NCI-H146 (cell line): ENCODE results near the gene HSD11B1L.

Experiments used
- DNase-seq: peaks from one replicate; lab custom pipeline; 2025; lab: John Stamatoyannopoulos, UW

The HSD11B1L gene

GRCh38 chr19:5667751-5668271, 13.0 kb upstream of the HSD11B1L start:
- DNase-seq, result no peak

GRCh38 chr19:5669212-5669611, 11.6 kb upstream of the HSD11B1L start:
- no peak for DNase-seq

GRCh38 chr19:5671600-5671999, 9.2 kb upstream of the HSD11B1L start:
- DNase-seq, result no peak

- DNase-seq, result no peak
Observed at GRCh38 chr19:5672708-5673459, 7.9 kb upstream of the HSD11B1L start.

GRCh38 chr19:5673752-5674151, 7.1 kb upstream of the HSD11B1L start:
- DNase-seq, result no peak

- DNase-seq, result no peak
Observed at GRCh38 chr19:5674714-5675113, 6.1 kb upstream of the HSD11B1L start.

GRCh38 chr19:5676105-5676771, 4.6 kb upstream of the HSD11B1L start:
- no peak for DNase-seq

GRCh38 chr19:5676772-5677105, 4.1 kb upstream of the HSD11B1L start:
- peak; percentile 14 for DNase-seq

GRCh38 chr19:5677136-5677535, 3.7 kb upstream of the HSD11B1L start:
- DNase-seq, result no peak

GRCh38 chr19:5677580-5677979, 3.2 kb upstream of the HSD11B1L start:
- DNase-seq, result no peak

GRCh38 chr19:5678071-5678718, 2.6 kb upstream of the HSD11B1L start:
- no peak for DNase-seq

- DNase-seq, result peak; percentile 30
Observed at GRCh38 chr19:5679289-5680083, 1.3 kb upstream of the HSD11B1L start.

GRCh38 chr19:5680084-5680436, 767 bp upstream of the HSD11B1L start:
- no peak for DNase-seq

- DNase-seq, result no peak
Observed at GRCh38 chr19:5681391-5682106, 722 bp downstream of the HSD11B1L start.

- no peak for DNase-seq
Observed at GRCh38 chr19:5682107-5682482, 1.3 kb downstream of the HSD11B1L start.

- no peak for DNase-seq
Observed at GRCh38 chr19:5683177-5683886, 2.5 kb downstream of the HSD11B1L start.

- no peak for DNase-seq
Observed at GRCh38 chr19:5684694-5685430, 4.0 kb downstream of the HSD11B1L start.

- DNase-seq, result no peak
Observed at GRCh38 chr19:5686326-5686646, 5.5 kb downstream of the HSD11B1L start.

- peak; percentile 92 for DNase-seq
Observed at GRCh38 chr19:5686647-5687359, 6.0 kb downstream of the HSD11B1L start.
